ENCODE data around the gene ZMIZ1. TPM values are rescaled to one million over a fixed set of nuclear protein-coding genes. Genes with fewer than 3 reads are reported as not detected.

The ZMIZ1 gene
- total and polyA plus RNA-seq, 4 donors: 3.9 to 19.1 (median 9.8) TPM

- WGBS: 79% methylated on average over 5 of the region's 5 CpGs
- Histone ChIP-seq H3K27ac (ENCODE audit: low read depth in 1 of 2, low read length in 2 of 2) (no peak overlapping the region), H3K36me3 (ENCODE audit: control insufficient read depth in 4 of 4, insufficient read depth in 3 of 4, low read depth in 1 of 4, low read length in 3 of 4) (peaks cover 3 to 24% (median 7%) of the 10 kb centered on the region in 4 donors)
Observed at GRCh38 chr10:79119306-79119705, 50.5 kb downstream of the ZMIZ1 start.

DNA sequence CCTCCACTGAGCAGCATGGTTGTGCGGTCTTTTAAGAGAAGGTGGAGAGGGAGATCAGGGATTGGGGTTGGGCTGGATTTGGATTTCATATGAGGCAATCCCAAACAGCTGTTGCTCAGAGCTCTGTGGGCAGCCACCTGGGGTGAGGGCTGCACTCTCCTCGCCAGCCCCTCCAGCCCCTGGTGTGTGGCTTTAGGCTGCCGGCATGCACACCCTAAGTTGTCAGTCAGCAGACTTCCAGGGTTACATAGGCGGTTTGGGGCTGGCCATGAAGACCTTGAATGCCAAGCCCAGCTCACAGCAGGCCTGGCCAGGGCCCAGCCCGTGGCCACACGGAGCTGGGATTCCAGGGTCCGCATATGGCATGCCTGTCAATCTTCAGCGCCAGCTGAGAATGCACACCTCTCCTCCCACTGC, 54.8 kb downstream of the ZMIZ1 start:
- Histone ChIP-seq H3K27me3 (ENCODE audit: control insufficient read depth in 4 of 4, insufficient read depth in 4 of 4, low read length in 3 of 4) (no peaks in the 10 kb centered on the region), H3K9ac (ENCODE audit: low read depth in 1 of 2, low read length in 2 of 2) (no peak overlapping the region), H3K27ac (ENCODE audit: low read depth in 1 of 2, low read length in 2 of 2) (no peak overlapping the region), H3K9me3 (ENCODE audit: control insufficient read depth in 4 of 4, low read length in 3 of 4) (no peaks in the 10 kb centered on the region), H3K4me3 (ENCODE audit: low read depth in 1 of 3, low read length in 3 of 3) (no peak overlapping the region), H3K36me3 (ENCODE audit: control insufficient read depth in 4 of 4, insufficient read depth in 3 of 4, low read depth in 1 of 4, low read length in 3 of 4) (peaks cover 3 to 27% (median 7%) of the 10 kb centered on the region in 4 donors), H3K4me1 (ENCODE audit: control insufficient read depth in 4 of 4, insufficient read depth in 4 of 4, low read length in 3 of 4) (peaks cover 6 to 29% (median 24%) of the 10 kb centered on the region in 4 donors)
- no peak for DNase-seq (ENCODE audit: low spot score)
- no peak for TF ChIP-seq EGR1 (IDR thresholded peaks at IDR 0.05; ENCODE audit: low read depth in 2 of 2)
- TF ChIP-seq, protein P1, sequence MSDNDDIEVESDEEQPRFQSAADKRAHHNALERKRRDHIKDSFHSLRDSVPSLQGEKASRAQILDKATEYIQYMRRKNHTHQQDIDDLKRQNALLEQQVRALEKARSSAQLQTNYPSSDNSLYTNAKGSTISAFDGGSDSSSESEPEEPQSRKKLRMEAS (IDR thresholded peaks at IDR 0.05): no peak
- TF ChIP-seq, protein P2, sequence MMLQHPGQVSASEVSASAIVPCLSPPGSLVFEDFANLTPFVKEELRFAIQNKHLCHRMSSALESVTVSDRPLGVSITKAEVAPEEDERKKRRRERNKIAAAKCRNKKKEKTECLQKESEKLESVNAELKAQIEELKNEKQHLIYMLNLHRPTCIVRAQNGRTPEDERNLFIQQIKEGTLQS (IDR thresholded peaks at IDR 0.05): no peak
- no peak for TF ChIP-seq FOXA1 (IDR thresholded peaks at IDR 0.05)
- TF ChIP-seq SP1 (IDR thresholded peaks at IDR 0.05): no peak
- TF ChIP-seq FOXA2 (IDR thresholded peaks at IDR 0.05): no peak
- TF ChIP-seq RAD21 (IDR thresholded peaks at IDR 0.05): no peak
- TF ChIP-seq JUND (IDR thresholded peaks at IDR 0.05): no peak
- WGBS: 89% methylated on average over 8 of the region's 8 CpGs

More at GRCh38 chr10:79119306-79119705, 50.5 kb downstream of the ZMIZ1 start:
- Histone ChIP-seq H3K9me3 (ENCODE audit: control insufficient read depth in 4 of 4, low read length in 3 of 4) (no peaks in the 10 kb centered on the region), H3K27me3 (ENCODE audit: control insufficient read depth in 4 of 4, insufficient read depth in 4 of 4, low read length in 3 of 4) (no peaks in the 10 kb centered on the region), H3K4me1 (ENCODE audit: control insufficient read depth in 4 of 4, insufficient read depth in 4 of 4, low read length in 3 of 4) (peaks cover 0 to 5% (median 3%) of the 10 kb centered on the region in 4 donors), H3K4me3 (ENCODE audit: low read depth in 1 of 3, low read length in 3 of 3) (no peak overlapping the region), H3K9ac (ENCODE audit: low read depth in 1 of 2, low read length in 2 of 2) (no peak overlapping the region)
- no peak for DNase-seq (ENCODE audit: low spot score)
- TF ChIP-seq HNF4A (conservative IDR thresholded peaks at IDR 0.05): peak in 1 of 2 donors; percentile 13
- no peak for TF ChIP-seq ZBTB33 (IDR thresholded peaks at IDR 0.05)
- no peak for TF ChIP-seq YY1 (IDR thresholded peaks at IDR 0.05)

DNA sequence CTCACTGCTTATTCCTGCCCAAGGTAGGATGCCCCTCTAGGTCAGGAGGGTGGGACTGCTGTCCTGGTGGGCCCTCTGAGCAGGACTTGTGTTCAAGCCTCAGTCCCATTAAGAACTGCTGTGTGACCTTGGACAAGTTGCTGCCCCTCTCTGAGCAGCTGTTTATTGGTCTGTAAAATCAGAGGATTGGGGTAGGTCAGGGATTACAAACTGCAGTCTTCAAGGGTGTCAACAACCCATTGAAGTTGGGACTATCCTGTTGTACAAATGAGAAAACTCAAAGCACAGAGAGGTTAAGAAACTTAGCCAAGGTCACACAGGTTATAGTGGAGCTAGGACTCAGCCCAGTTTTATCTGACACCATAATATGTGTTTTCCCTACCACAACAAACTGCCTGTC, 55.3 kb downstream of the ZMIZ1 start:
- H3K9ac ChIP-seq (ENCODE audit: low read depth in 1 of 2, low read length in 2 of 2): no peak overlapping the region
- H3K27me3 ChIP-seq (ENCODE audit: control insufficient read depth in 4 of 4, insufficient read depth in 4 of 4, low read length in 3 of 4): no peaks in the 10 kb centered on the region
- no peaks in the 10 kb centered on the region for H3K9me3 ChIP-seq (ENCODE audit: control insufficient read depth in 4 of 4, low read length in 3 of 4)
- DNase-seq (ENCODE audit: low spot score): no peak
- H3K4me1 ChIP-seq (ENCODE audit: control insufficient read depth in 4 of 4, insufficient read depth in 4 of 4, low read length in 3 of 4): peaks cover 6 to 34% (median 29%) of the 10 kb centered on the region in 4 donors
- peaks cover 3 to 27% (median 7%) of the 10 kb centered on the region in 4 donors for H3K36me3 ChIP-seq (ENCODE audit: control insufficient read depth in 4 of 4, insufficient read depth in 3 of 4, low read depth in 1 of 4, low read length in 3 of 4)
- H3K27ac ChIP-seq (ENCODE audit: low read depth in 1 of 2, low read length in 2 of 2): no peak overlapping the region
- TF ChIP-seq TAF1 (conservative IDR thresholded peaks at IDR 0.05): no peak
- no peak for TF ChIP-seq FOXA1 (IDR thresholded peaks at IDR 0.05)
- no peak for TF ChIP-seq HNF4G (IDR thresholded peaks at IDR 0.05)
- TF ChIP-seq ZBTB33 (IDR thresholded peaks at IDR 0.05): no peak
- TF ChIP-seq JUND (IDR thresholded peaks at IDR 0.05): no peak
- H3K4me3 ChIP-seq (ENCODE audit: low read depth in 1 of 3, low read length in 3 of 3): no peak overlapping the region
